ENCODE results near the gene MARCHF3. TPM values are rescaled to one million over a fixed set of nuclear protein-coding genes. Genes with fewer than 3 reads are reported as not detected.

The MARCHF3 gene
- total and polyA plus RNA-seq, 2 of the 13 experiments (the other 11 are each of a cell fraction or from before 2014, with no cell fraction given): 4.8 to 11.9 TPM

GRCh38 chr5:126924331-126925033, 105.9 kb downstream of the MARCHF3 start (continued):
- TF ChIP-seq, protein P1, sequence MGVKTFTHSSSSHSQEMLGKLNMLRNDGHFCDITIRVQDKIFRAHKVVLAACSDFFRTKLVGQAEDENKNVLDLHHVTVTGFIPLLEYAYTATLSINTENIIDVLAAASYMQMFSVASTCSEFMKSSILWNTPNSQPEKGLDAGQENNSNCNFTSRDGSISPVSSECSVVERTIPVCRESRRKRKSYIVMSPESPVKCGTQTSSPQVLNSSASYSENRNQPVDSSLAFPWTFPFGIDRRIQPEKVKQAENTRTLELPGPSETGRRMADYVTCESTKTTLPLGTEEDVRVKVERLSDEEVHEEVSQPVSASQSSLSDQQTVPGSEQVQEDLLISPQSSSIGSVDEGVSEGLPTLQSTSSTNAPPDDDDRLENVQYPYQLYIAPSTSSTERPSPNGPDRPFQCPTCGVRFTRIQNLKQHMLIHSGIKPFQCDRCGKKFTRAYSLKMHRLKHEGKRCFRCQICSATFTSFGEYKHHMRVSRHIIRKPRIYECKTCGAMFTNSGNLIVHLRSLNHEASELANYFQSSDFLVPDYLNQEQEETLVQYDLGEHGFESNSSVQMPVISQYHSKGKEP (CRISPR knock-in tag; IDR thresholded peaks at IDR 0.05): no peak
- TF ChIP-seq EED (CRISPR knock-in tag; IDR thresholded peaks at IDR 0.05) (no peak), MED1 (CRISPR knock-in tag; IDR thresholded peaks at IDR 0.05) (no peak), TOPORS (CRISPR knock-in tag; IDR thresholded peaks at IDR 0.05) (no peak), MIXL1 (CRISPR knock-in tag; IDR thresholded peaks at IDR 0.05) (no peak)

DNA sequence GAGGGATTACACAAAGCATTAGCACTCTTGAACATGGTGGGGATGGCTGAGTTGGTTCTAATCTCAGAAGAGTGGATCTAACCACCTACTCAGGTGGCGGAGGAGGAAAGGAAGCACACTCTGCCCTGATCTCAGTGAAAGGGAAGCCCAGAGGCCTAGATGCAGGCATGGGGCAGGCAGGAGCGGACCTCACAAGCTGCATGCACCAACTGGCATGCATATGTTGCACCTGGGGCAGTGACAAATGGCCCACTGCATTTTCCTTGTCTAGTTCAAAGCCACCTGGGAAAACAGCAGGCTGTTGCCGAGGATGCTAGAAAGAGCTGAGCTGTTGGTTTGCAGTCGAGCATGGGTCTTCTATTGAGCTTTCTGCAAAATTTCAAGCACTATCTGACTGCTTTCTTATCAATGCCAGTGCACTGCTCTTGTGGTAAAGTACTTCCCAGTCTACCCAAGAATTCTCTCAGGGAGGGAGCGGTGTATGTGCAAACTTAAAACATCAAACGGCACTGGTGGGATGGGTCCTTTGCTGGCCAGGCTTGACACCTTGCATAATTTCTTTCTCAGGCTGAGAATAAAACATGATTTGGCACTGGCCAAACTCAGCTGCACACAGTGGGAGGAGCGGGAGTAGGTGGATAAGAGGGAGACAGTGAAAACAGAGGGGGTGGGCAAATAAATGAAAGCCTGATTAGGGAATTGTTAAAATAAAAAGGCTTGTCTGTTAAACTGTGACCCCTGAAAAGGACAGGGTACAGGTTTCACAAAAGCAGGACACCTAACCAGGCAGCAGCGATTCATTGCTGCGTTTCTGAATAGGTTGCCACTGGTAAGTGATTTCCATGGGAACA, 108.9 kb downstream of the MARCHF3 start:
- no peaks in the 10 kb centered on the region for H3K79me2 ChIP-seq (ENCODE audit: insufficient read depth, low read length)
- 87% methylated on average over 7 of the region's 9 CpGs for WGBS (ENCODE audit: low lambda C conversion rate)
- in situ Hi-C loops (cut with HindIII; ENCODE audit: extremely low pct_ligation_motif_present, low pct_unique_long_range_greater_than_20kb): no loop called here

More for the DNA sequence above, 108.9 kb downstream of the MARCHF3 start:
- BruUV-seq (replicated peaks): no TSS peak
- FAIRE-seq: no peak
- no peak overlapping the region for H2AFZ ChIP-seq (ENCODE audit: low read length)
- no peak for ATAC-seq
- DNase-seq (ENCODE audit: low spot score): no peak
- intact Hi-C loops (cut with micrococcal nuclease; ENCODE audit: unreplicated experiment): no loop called here
- no peaks in the 10 kb centered on the region for H3K27me3 ChIP-seq (ENCODE audit: control insufficient read depth in 1 of 2, insufficient read depth in 2 of 2, low read length in 2 of 2)
- no peak overlapping the region for H3K4me2 ChIP-seq (ENCODE audit: low read depth, low read length)
- no peak overlapping the region for H3K27ac ChIP-seq (ENCODE audit: extremely low read length, insufficient read depth, low read length)
- H4K20me1 ChIP-seq (ENCODE audit: insufficient read depth, low read length): no peaks in the 10 kb centered on the region
- H3K4me1 ChIP-seq (ENCODE audit: insufficient read depth, low read length): no peaks in the 10 kb centered on the region
- peaks cover 0 to 5% of the 10 kb centered on the region in 2 experiments; a peak in 2 of 5 replicates for H3K36me3 ChIP-seq (replicated peaks in 1 of 2; ENCODE audit: control insufficient read depth in 1 of 2, insufficient read depth in 2 of 2, low read length in 2 of 2)
- no peaks in the 10 kb centered on the region for H3K9me3 ChIP-seq (ENCODE audit: low read length)
- no peak overlapping the region for H3K9ac ChIP-seq (ENCODE audit: insufficient read depth, low read depth, low read length)
- CTCF ChIA-PET (ENCODE audit: low intra/inter-chr PET ratio, low total read pairs): no interaction called here
- POLR2A ChIA-PET: no interaction called here
- TF ChIP-seq ELF3 (CRISPR knock-in tag; IDR thresholded peaks at IDR 0.05) (no peak), ATF7 (IDR thresholded peaks at IDR 0.05) (no peak), ATF7 (CRISPR knock-in tag; IDR thresholded peaks at IDR 0.05) (no peak), ZNF224 (CRISPR knock-in tag; IDR thresholded peaks at IDR 0.05) (no peak)
- TF ChIP-seq, protein P2, sequence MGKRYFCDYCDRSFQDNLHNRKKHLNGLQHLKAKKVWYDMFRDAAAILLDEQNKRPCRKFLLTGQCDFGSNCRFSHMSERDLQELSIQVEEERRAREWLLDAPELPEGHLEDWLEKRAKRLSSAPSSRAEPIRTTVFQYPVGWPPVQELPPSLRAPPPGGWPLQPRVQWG (CRISPR knock-in tag; IDR thresholded peaks at IDR 0.05; ENCODE audit: borderline replicate concordance, low read depth): no peak
- H3K4me3 ChIP-seq (replicated peaks in 1 of 3; ENCODE audit: insufficient read depth in 1 of 3, low read depth in 2 of 3, low read length in 3 of 3): no peak overlapping the region
